NCI-H146 (cell line): ENCODE results near the gene SGSM1.

ENCODE experiments used
- DNase-seq: peaks from one replicate; lab custom pipeline; 2025; lab: John Stamatoyannopoulos, UW

Gene SGSM1

GRCh38 chr22:24805790-24806662, at the start of gene SGSM1:
Gene SGSM1, plus strand, starts transcription at chr22:24806211. Its CDS starts 115 bp downstream, at chr22:24806326.
- peak; percentile 82 for DNase-seq

GRCh38 chr22:24758164-24758799, 47.7 kb upstream of the SGSM1 start:
- DNase-seq, result peak; percentile 51

- no peak for DNase-seq
Observed at GRCh38 chr22:24759765-24760164, 46.2 kb upstream of the SGSM1 start.

GRCh38 chr22:24760708-24761306, 45.2 kb upstream of the SGSM1 start:
- DNase-seq, result no peak

GRCh38 chr22:24761888-24762675, 43.9 kb upstream of the SGSM1 start:
- DNase-seq, result no peak

GRCh38 chr22:24763872-24764485, 42.0 kb upstream of the SGSM1 start:
- DNase-seq, result peak; percentile 49

GRCh38 chr22:24765166-24765565, 40.8 kb upstream of the SGSM1 start:
- no peak for DNase-seq

GRCh38 chr22:24768537-24769374, 37.3 kb upstream of the SGSM1 start:
- DNase-seq, result peak; percentile 54

- DNase-seq, result peak; percentile 31
Observed at GRCh38 chr22:24772493-24773220, 33.4 kb upstream of the SGSM1 start.

- DNase-seq, result no peak
Observed at GRCh38 chr22:24775769-24776492, 30.1 kb upstream of the SGSM1 start.

GRCh38 chr22:24776525-24776924, 29.5 kb upstream of the SGSM1 start:
- no peak for DNase-seq

GRCh38 chr22:24789516-24789915, 16.5 kb upstream of the SGSM1 start:
- no peak for DNase-seq

- no peak for DNase-seq
Observed at GRCh38 chr22:24791362-24791761, 14.6 kb upstream of the SGSM1 start.

- no peak for DNase-seq
Observed at GRCh38 chr22:24796056-24796455, 10.0 kb upstream of the SGSM1 start.

GRCh38 chr22:24796860-24797259, 9.2 kb upstream of the SGSM1 start:
- DNase-seq, result no peak

- no peak for DNase-seq
Observed at GRCh38 chr22:24801901-24802465, 4.0 kb upstream of the SGSM1 start.

- peak; percentile 59 for DNase-seq
Observed at GRCh38 chr22:24803064-24803542, 2.9 kb upstream of the SGSM1 start.

GRCh38 chr22:24806663-24807001, 621 bp downstream of the SGSM1 start:
- DNase-seq, result peak; percentile 20
